Brain microvascular endothelial cell (primary cell): ENCODE data around the gene AVPR2.

Experiments
- DNase-seq: peaks from one replicate; pipeline ENCODE4 v3.0.0-alpha.2; 2020
- H3K27ac ChIP-seq: fragments of 250-450 bp; sonication (Bioruptor Pico); 2 replicates; pipeline ENCODE4 v1.5.1; 2020; ENCODE audit warnings: mild to moderate bottlenecking, moderate library complexity
- H3K27me3 ChIP-seq: fragments of 250-450 bp; sonication (Bioruptor Pico); replicated peaks from 2 replicates; pipeline ENCODE4 v1.5.1; 2020; ENCODE audit warnings: mild to moderate bottlenecking
- H3K36me3 ChIP-seq: fragments of 250-450 bp; sonication (Bioruptor Pico); replicated peaks from 2 replicates; pipeline ENCODE4 v1.5.1; 2020; ENCODE audit warnings: mild to moderate bottlenecking
- H3K4me3 ChIP-seq: 2 replicates; pipeline ENCODE4 v1.5.1; 2011; ENCODE audit warnings: low read depth, mild to moderate bottlenecking, control low read depth, low read length, moderate library complexity
- CTCF ChIP-seq: IDR thresholded peaks from 2 replicates; pipeline ENCODE4 v1.5.1; 2011; ENCODE audit warnings: low read depth, mild to moderate bottlenecking, moderate library complexity, low read length, control low read depth, inconsistent platforms; ENCODE audit errors: missing control alignments
- in situ Hi-C: cut with HindIII; loops from 2 replicates; pipeline ENCODE4 v1.10.0; 2017; ENCODE audit warnings: low sequenced_read_pairs, low pct_ligation_motif_present

The AVPR2 gene

GRCh38 chrX:153881281-153881680, 23.2 kb upstream of the AVPR2 start:
- no peak for DNase-seq
- Histone ChIP-seq H3K4me3 (no peak overlapping the region), H3K36me3 (no peaks in the 10 kb centered on the region), H3K27ac (no peak overlapping the region), H3K27me3 (peaks cover 5% of the 10 kb centered on the region)
- no peak for TF ChIP-seq CTCF
- in situ Hi-C loops = no loop called here

GRCh38 chrX:153882086-153882498, 22.4 kb upstream of the AVPR2 start:
- peak; percentile 5 for DNase-seq
- Histone ChIP-seq H3K27ac (no peak overlapping the region), H3K27me3 (peaks cover 11% of the 10 kb centered on the region), H3K36me3 (no peaks in the 10 kb centered on the region), H3K4me3 (no peak overlapping the region)
- TF ChIP-seq CTCF = no peak
- in situ Hi-C loops = no loop called here

- DNase-seq = no peak
- Histone ChIP-seq H3K27me3 (peaks cover 11% of the 10 kb centered on the region), H3K27ac (no peak overlapping the region), H3K36me3 (no peaks in the 10 kb centered on the region), H3K4me3 (no peak overlapping the region)
- no peak for TF ChIP-seq CTCF
- in situ Hi-C loops = no loop called here
Measured at GRCh38 chrX:153882557-153882956, 21.9 kb upstream of the AVPR2 start.

GRCh38 chrX:153883163-153883843, 21.2 kb upstream of the AVPR2 start:
- H3K27ac ChIP-seq = no peak overlapping the region
- no peaks in the 10 kb centered on the region for H3K36me3 ChIP-seq
- no peak for DNase-seq
- no peak overlapping the region for H3K4me3 ChIP-seq
- in situ Hi-C loops = no loop called here
- no peak for TF ChIP-seq CTCF
- peaks cover 14% of the 10 kb centered on the region for H3K27me3 ChIP-seq

- TF ChIP-seq CTCF = no peak
- in situ Hi-C loops = no loop called here
- Histone ChIP-seq H3K27me3 (peaks cover 14% of the 10 kb centered on the region), H3K36me3 (no peaks in the 10 kb centered on the region), H3K27ac (no peak overlapping the region), H3K4me3 (no peak overlapping the region)
- DNase-seq = no peak
Measured at GRCh38 chrX:153884136-153884535, 20.3 kb upstream of the AVPR2 start.

- Histone ChIP-seq H3K27ac (no peak overlapping the region), H3K4me3 (no peak overlapping the region), H3K27me3 (peaks cover 14% of the 10 kb centered on the region), H3K36me3 (no peaks in the 10 kb centered on the region)
- in situ Hi-C loops = no loop called here
- DNase-seq = no peak
- TF ChIP-seq CTCF = no peak
Measured at GRCh38 chrX:153884590-153884989, 19.9 kb upstream of the AVPR2 start.
